GM21717 (cell line): ENCODE measurements around the gene SLC36A2.

Source experiments
- ATAC-seq: cut with Tn5 transposase; IDR thresholded peaks from one replicate; pipeline ENCODE4 v1.9.1; 2021; ENCODE audit warnings: mild to moderate bottlenecking, moderate library complexity; ENCODE audit not compliant: unreplicated experiment

The SLC36A2 gene

GRCh38 chr5:151285683-151286082 lies 61.7 kb downstream of the SLC36A2 start:
- ATAC-seq: no peak

GRCh38 chr5:151284392-151284967 lies 62.9 kb downstream of the SLC36A2 start:
- ATAC-seq: no peak

DNA sequence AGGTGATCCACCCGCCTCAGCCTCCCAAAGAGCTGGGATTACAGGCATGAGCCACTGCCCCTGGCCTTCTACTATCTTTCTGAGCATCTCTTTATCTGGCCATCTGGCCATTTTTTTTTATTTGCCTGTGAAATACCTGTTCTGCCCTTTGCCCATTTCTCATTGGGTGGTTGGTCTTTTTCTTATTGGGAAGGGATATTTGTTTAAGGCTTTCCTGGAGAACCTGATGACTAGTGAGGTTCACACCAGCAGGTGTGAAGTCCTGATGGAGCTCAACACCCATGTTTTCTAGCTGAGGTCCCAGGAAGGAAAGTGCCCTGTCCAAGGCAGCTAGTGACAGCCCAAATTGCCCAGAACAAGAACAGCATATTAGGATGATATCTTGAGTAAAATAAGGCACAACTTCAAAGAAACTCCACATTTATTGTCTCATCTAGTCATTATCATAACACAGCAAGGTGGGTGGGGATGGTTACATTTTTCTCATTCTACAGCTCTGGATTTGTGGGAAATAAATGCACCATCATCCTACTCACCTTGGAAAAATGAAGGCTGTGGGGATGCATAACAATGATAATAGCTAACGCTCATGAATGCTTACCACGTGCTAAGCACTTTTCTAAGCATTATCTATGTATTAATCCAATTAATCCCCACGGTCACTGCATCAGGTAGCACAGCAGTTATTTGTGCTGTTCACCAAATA lies 64.1 kb downstream of the SLC36A2 start:
- no peak for ATAC-seq

- ATAC-seq: no peak
These were observed 66.2 kb downstream of the SLC36A2 start for GRCh38 chr5:151281001-151281639.

GRCh38 chr5:151280443-151280842 lies 66.9 kb downstream of the SLC36A2 start:
- no peak for ATAC-seq

DNA sequence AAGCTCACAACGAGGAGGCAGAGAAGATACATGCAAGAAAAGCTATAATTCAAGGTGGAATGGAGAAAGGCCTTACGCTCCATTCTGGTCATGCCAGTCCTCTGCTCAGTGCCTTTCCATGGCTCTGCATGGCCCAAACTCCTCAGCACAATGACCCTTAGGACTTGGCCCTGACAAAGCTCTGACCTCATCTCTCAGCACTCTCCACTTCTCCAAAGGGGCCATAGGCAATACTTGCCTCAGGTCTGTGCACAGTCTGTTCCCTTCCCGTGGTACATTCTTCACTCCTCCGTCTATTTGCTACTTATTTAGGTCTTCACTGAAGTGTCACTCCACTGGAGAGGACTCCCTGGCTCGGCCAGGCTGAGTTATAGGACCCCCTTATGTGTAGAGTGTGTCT lies 68.5 kb downstream of the SLC36A2 start:
- ATAC-seq: no peak

DNA sequence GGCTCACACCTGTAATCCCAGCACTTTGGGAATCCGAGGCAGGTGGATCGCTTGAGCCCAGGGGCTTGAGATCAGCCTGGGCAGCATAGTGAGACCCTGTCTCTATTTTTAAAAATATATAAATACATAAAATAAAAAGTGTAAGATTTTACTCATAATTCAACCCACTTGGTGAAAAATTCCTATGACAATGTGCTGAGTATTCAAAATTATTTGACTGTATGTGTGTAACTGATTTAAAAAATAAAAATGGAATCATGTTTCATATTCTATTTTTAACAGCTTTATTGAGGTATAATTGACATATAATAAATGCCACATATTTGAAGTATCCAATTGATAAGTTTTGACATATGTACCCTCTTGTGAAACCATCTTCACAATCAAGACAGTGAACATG lies 71.6 kb downstream of the SLC36A2 start:
- ATAC-seq: no peak

- ATAC-seq: no peak
These were observed 72.7 kb downstream of the SLC36A2 start for GRCh38 chr5:151274666-151275065.

DNA sequence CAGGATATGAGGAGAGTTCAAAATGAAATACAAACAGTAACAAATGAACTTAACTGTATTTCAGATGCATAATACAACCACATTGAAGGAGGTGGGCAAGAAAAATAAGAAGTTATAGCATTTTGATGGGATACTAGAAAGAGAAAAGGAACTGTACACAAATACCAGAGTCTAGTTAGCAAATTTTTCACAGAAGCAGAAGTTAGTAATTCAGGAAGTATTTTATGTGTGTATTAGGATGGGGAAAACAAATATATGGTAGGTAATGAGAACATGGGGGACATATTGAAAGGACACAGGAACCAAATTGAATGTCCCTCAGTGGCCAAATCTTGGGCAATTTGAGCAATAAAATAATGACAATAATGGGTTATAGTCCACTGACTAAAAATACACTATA lies 76.0 kb downstream of the SLC36A2 start:
- no peak for ATAC-seq

GRCh38 chr5:151270599-151270998 lies 76.8 kb downstream of the SLC36A2 start:
- ATAC-seq: peak; percentile 85

DNA sequence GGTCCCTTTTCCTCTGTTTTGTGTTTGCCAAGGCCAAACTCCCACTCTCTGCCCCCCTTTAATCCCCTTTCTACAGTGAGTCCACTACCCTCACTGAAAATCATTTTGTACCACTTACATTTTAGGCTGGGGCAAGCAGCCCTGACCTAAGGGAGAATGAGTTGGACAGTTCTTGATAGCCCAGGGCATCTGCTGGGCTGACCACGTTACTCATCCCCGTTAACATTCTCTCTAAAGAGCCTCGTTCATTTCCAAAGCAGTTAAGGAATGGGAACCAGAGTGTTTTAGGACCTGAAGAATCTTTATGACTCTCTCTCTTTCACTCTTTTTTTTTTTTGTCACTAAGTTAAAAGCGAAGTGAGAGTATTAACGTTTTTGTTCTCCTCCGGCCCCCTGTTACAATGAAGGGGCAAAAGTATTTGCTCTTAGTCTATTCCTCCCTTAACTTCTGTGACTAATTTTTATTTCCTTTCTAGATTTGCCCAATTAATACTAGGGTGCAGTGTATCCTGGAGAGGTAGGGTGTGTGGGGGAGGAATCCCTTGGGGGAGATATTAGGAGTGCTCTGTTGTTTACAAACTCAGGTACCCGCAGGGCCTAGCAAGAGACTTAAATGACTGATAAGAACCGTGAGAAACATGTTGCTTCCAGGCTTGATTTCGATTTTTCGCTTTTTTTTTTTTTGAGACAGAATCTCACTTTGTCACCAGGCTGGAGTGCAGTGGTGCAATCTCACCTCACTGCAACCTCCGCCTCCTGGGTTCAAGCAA lies 79.7 kb downstream of the SLC36A2 start:
- ATAC-seq: no peak
